Midbrain (tissue), 1 donor: Measurements from ENCODE around the gene FAM83F.
"Not testable (repeated sequence)": the region's sequence is repeated elsewhere in the genome, so short reads cannot be mapped to it uniquely, and the experiment has no call there.

ENCODE experiments used
- DNase-seq: peaks from one replicate; lab custom pipeline; 2025; lab: John Stamatoyannopoulos, UW

FAM83F gene

GRCh38 chr22:39994566-39995392, at the start of gene FAM83F:
Gene FAM83F (plus strand): TSS chr22:39994954. CDS start chr22:39995043, 89 bp downstream.
- DNase-seq, result no peak

- DNase-seq, result no peak
Measured at GRCh38 chr22:39946126-39946502, 48.6 kb upstream of the FAM83F start.

DNA sequence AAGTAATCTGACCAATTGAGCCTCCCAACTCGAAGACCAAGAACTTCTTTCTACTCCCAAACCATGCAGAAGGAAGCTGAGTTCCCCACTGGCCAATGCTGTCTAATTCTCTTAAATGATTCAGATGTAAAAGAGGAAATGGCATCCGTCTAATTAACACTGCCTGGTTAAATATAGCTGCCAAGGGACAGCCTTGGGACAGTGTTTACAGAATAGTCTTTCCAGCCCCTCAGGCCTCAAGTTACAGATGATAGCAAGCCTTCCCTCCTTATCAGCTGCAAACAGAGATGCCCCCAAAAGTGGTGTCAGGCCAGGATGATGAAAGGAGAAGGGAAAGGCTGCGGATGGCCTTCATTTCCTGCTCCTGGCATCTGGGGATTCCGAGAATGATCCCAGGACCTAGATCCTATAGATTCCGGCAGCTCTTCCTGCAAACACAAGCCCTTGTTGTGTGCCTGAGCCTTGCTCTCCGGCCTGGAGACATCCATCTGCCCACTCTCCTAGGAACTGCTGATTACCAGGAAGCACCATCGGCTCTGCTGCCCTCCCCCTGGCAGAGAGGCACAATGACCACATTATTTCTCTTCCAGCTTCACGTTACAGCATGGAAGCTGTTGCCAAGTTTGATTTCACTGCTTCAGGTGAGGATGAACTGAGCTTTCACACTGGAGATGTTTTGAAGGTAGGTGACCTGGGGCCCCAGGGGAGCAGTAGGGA, 48.1 kb upstream of the FAM83F start:
- DNase-seq, result peak; percentile 9

- DNase-seq, result no peak
Measured at GRCh38 chr22:39947220-39948216, 47.2 kb upstream of the FAM83F start.

DNA sequence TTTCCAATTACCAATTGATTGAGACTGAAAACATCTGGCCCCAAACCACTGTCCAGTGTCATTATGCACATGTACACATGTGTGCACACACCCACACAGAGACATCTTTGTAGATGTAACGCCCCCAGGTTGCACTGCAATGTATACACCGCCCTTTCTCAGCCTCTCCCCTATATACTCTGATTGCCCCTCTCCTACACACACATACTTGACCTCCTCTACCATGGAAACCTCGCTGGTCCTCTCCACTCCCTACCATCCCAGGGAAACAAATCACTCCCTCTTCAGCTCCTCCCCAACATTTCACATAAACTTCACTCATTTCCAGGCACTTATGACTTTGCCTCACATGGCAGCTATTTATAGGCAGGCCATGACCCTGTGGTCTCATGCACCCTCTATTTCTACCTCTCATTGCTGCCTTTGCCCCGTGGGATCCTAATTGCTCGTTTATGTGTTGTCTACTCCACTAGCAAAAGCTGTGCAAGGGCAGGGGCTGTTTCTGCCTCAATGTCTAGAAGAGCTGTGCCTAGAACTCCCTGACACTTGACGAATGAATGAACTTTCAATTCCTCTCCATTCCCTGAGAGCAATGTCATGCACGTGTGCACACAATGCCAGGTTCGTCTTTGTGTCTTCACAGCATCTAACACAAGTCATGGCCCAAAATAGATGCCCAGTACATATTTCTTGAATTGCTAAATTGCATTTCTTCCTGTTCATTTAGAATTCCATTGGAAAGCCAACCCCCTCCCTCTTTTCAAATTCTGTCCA, 44.6 kb upstream of the FAM83F start:
- DNase-seq, result no peak

GRCh38 chr22:39951603-39952293, 43.0 kb upstream of the FAM83F start:
- not testable (repeated sequence) for DNase-seq

- DNase-seq, result no peak
Measured at GRCh38 chr22:39952347-39952746, 42.4 kb upstream of the FAM83F start.

DNA sequence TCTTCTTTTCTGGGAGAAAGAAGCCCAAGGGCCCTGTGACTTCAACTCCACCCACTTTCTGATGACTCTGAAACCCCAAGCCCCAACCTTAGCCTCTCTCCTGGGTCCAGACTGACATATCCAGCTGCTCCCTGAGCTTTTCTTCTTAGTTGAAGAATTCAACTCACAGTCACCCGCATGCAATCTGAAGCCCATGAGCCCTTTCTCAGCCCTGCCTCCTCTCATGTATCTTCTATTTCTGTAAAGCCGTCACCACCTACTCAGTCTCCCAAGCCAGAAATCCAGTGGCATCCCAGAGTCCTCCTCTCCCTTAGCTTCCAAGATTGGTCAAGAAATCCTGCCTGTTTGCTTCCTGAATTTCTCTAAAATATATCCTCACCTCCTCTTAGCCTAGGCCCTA, 41.7 kb upstream of the FAM83F start:
- no peak for DNase-seq

- no peak for DNase-seq
Measured at GRCh38 chr22:39954584-39955055, 40.1 kb upstream of the FAM83F start.

DNA sequence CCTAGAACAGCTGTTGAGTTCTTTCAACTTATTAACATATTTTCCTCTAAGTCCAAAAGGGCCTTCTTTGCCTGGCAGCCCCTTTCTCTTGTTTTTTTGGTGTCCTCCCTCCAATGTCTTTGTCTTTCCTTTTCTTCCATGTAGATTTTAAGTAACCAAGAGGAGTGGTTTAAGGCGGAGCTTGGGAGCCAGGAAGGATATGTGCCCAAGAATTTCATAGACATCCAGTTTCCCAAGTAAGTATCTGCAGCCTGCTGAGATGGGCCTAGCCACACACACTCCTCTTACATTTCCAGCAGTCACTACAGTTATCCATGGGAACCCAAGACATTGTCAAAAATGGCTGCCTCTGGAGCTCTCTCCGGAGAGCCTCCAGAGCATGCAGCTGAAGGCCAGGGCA, 39.1 kb upstream of the FAM83F start:
- no peak for DNase-seq

DNA sequence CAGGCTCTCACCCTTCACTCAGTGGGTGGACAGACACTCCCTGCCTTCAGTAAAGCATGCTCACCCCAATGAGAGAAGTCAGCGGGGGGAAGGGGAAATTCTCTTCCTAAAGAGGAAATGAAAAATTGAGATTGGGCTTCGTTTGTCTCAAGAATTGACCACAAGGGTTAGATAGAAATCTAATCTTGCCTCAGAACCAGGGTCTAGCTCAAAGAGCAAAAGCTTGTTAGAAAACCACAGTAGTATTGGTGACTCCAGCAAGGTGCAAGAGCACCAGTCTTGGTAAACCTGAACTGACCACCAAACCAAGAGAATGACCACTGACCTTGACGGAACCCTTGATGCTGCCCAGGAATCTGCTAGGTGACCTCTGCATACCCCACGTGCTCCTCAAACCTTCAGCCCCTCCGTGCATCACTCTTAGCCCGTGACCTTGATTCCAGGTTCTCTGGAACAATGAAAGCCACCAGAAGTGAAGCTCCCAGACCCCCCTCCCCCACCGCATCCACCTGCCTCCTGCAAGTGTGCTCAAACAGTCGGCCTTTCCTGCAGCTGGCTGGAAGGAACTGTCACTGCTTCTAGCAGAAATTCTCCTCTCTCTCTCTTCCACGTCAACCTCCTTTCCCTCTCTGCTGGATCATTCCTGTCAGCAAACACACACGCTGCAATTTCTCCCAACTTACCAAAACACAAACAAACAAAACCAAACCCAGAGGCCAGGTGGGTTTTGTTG, 37.7 kb upstream of the FAM83F start:
- DNase-seq, result no peak

DNA sequence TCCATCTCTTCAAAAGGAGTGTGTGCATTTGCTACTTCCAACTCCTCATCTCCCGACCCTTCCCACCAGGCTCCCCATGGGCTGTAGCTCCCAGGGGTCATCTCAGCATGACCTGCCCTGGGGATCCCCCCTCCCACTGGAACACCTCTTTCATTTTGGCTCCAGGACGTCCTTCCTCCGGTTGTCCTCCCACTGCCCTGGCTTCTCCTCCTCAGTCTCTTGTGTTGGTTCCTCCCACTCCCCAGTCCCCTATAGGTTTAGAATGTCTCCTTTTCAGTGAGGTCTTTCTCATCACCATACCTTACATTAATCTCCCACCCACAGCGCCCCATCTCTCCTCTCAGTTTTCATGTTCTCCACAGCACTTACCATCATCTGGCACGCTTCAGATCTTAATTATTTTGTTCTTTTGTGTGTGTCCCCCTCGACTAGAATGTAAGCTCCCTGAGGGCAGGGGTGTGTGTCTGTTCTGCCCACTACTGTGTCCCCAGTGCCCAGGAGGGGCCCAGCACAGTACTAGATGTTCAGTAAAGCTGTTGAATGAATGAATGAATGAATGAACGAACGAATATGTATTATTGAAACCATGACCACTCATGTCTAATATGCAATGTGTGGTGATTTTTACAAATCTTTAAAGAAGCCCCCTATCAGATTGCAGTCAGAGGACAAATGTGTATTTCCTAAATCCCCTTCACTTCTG, 36.6 kb upstream of the FAM83F start:
- DNase-seq, result no peak

DNA sequence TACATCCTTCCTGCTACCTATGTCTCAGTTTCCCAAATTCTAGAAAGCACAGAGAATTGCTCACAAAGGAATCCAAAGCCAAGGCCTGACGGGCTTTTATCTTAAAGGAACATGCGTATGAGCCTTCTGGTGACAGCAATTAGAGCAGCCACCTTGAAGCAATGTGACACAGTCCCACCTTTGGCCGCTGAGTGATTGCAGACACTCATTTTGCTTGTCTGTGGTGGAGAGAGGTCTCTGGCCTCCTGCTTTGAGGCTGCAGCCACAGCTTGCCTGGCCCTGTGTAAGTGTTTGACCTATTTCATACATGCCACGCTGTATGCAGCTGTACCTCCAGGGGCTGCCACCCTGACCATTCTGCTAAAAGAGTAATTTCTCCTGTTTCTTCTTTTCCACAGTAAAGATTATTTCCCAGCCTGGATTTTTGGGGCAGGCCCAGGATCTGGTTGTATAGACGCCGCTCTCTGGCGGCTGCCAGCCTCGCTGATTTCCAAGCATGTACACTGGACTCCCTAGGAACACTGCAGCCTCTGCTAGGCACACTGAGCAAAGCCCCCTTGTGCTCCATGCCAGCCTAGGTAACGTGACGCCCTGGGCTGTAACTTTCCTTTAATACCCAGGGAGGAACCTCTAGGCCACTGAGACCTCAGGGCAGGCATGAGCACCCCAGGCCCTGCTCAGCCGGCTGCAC, 35.7 kb upstream of the FAM83F start:
- DNase-seq, result no peak

DNA sequence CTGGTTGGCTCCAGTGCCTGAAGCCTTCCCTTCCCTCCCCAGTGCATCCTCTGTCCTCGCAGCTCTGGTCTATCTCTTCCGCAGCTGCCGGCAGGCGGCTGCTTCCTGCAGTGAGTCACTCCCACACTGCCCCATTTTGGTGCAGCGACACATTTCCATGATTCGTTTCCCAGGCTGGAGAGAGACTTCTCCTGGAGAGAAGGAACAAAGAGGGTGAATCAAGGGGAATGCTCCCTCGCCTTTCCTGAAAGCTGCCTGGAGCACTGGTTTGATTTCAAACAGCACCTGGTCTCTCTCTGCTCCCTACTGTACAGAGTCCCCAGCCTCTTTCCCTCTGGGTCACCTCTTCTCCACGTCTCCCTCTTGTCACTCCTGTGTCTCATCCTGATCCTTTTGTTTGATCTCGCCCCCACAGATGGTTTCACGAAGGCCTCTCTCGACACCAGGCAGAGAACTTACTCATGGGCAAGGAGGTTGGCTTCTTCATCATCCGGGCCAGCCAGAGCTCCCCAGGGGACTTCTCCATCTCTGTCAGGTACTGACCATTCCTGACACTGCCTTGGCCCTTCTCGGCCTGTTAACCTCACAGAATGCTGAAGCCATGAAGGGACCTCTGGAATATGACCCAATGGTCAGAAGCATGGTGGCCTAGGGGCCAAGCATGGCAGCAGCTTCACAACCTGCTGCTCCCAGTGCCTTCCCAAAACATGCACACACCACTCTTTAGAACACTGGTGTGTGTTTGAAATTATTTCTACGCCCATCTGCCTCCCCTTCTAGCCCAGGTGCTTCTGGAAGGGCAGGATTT, 34.9 kb upstream of the FAM83F start, which contains the start of gene TMA7B:
TSS of gene TMA7B (plus strand) at position 758 of the 808 bp plus-strand sequence. CDS start 3,978 bp downstream, outside the sequence.
- no peak for DNase-seq

DNA sequence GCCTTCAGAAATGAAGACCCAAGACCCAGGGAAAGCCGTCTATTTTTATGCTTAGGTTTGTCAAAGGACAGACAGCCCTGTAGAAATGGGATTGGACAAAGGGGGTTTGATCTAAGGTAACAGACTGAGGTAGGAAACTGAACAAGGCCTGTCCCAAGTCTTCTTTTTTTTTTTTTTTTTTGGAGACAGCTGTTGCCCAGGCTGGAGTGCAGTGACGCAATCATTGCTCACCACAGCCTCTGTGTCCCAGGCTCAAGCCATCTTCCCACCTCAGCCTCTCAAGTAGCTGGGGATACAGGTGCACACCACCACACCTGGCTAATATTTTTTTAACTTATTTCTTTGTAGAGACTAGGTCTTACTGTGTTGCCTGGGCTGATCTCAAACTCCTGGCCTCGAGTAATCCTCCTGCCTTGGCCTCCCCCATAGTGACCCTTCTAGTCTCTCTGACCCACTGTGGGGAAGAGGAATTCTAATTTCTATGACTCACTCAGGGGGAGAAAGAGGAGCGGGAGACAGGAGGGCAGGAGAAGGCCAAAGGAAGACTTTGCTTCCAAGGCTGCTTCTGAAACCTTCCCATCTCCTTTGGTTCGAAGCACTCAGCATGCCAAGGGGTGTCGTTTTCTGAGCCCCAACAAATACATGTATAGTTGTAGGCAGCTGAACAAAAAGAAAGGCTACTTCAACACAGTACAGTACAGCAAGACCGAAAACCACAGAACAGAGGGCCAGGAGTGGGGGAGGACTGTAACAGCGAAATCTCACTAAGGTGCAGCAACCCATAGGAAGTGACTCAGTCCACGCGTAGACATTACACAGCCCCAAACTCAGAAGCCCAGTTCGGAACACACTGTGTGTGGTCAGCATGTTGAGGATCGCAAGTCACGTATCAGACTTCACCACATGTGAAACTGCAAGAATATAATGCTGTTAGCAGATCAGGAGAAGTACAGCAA, 33.7 kb upstream of the FAM83F start:
- no peak for DNase-seq

DNA sequence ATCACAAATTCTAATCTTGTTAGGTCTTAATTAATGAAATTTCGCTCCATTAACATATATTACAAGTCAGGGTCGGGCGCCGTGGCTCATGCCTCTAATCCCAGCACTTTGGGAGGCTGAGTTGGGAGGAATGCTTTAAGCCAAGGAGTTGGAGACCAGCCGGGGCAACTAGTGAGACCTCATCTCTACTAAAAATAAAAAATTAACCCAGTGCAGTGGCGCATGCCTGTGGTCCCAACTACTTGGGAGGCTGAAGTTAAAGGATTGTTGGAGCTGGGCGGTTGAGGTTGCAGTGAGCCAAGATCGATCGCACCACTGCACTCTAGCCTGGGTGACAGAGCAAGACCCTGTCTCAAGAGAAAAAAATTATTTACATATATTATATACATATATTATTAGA, 32.7 kb upstream of the FAM83F start:
- no peak for DNase-seq
